B cell (primary cell): ENCODE results near the gene ARL5A.

Experiments
- CTCF ChIP-seq: fragments of 200-600 bp; IDR thresholded peaks from one replicate; pipeline ENCODE4 v1.8.0; 2022; ENCODE audit warnings: antibody characterized with exemption, mild to moderate bottlenecking
- EZH2 ChIP-seq: IDR thresholded peaks from 2 replicates; pipeline ENCODE4 v1.6.1; 2012; ENCODE audit warnings: borderline replicate concordance, low read depth, mild to moderate bottlenecking, moderate library complexity, low read length; ENCODE audit not compliant: insufficient read depth, poor library complexity, severe bottlenecking

GRCh38 chr2:151809073-151809383, 19.2 kb downstream of the ARL5A start:
- TF ChIP-seq CTCF = no peak
- TF ChIP-seq EZH2 = no peak
